ENCODE measurements around the gene SYT9. TPM values are rescaled to one million over a fixed set of nuclear protein-coding genes. Genes with fewer than 3 reads are reported as not detected.

The SYT9 gene
- total and polyA plus RNA-seq, 10 of the 15 experiments (the other 5 are each of a cell fraction or from before 2014, with no cell fraction given) = 0.03 TPM; not detected in 9

GRCh38 chr11:7435176-7435575 lies 183.5 kb downstream of the SYT9 start:
- no peaks in the 10 kb centered on the region for H3K79me2 ChIP-seq (ENCODE audit: control insufficient read depth, insufficient read depth, low read length)
- in situ Hi-C loops (cut with MboI) = no loop called here
- intact Hi-C loops (cut with micrococcal nuclease; ENCODE audit: unreplicated experiment) = no loop called here
- ChIA-PET POLR2A (no interaction called here), CTCF (no interaction called here), RAD21 (ENCODE audit: unreplicated experiment) (no interaction called here), SMC1A (ENCODE audit: uncharacterized antibody, unreplicated experiment) (no interaction called here)
- no peak overlapping the region for H3K27ac ChIP-seq (ENCODE audit: control insufficient read depth, insufficient read depth)
- no peak for FAIRE-seq
- no peaks in the 10 kb centered on the region for H4K20me1 ChIP-seq (ENCODE audit: control insufficient read depth, insufficient read depth)
- no peaks in the 10 kb centered on the region for H3K9me3 ChIP-seq (replicated peaks; ENCODE audit: control insufficient read depth, insufficient read depth, low read length)
- H2AFZ ChIP-seq (ENCODE audit: control insufficient read depth, low read depth, low read length) = no peak overlapping the region
- no peak overlapping the region for H3K4me2 ChIP-seq (ENCODE audit: control insufficient read depth, insufficient read depth)
- 95% methylated on average over 2 of the region's 2 CpGs for WGBS (ENCODE audit: insufficient coverage, insufficient replicate concordance, low lambda C conversion rate, missing lambda C conversion rate)
- no peaks in the 10 kb centered on the region for H3K36me3 ChIP-seq (ENCODE audit: control insufficient read depth in 2 of 2, insufficient read depth in 2 of 2, low read length in 1 of 2)
- DNase-seq (ENCODE audit: low read depth, low spot score) = no peak
- no TSS peak for BruUV-seq (replicated peaks)
- H3K9ac ChIP-seq (ENCODE audit: control insufficient read depth, insufficient read depth, low read length) = no peak overlapping the region
- no peaks in the 10 kb centered on the region for H3K27me3 ChIP-seq (replicated peaks in 1 of 2; ENCODE audit: control insufficient read depth in 2 of 2, insufficient read depth in 2 of 2, low read length in 1 of 2)
- 0 out of 2 replicates have a peak, but pooled peaks cover 5% of the 10 kb centered on the region for H3K4me1 ChIP-seq (ENCODE audit: control insufficient read depth, insufficient read depth, low read length)
- no peak for ATAC-seq
- no peak for TF ChIP-seq IRF5 (IDR thresholded peaks at IDR 0.05; ENCODE audit: borderline replicate concordance)
- no peak for TF ChIP-seq NRF1 (conservative IDR thresholded peaks at IDR 0.05; ENCODE audit: low read depth, low read length)
- no peak for TF ChIP-seq NFYA (IDR thresholded peaks at IDR 0.05; ENCODE audit: borderline replicate concordance, low read depth, low read length)
- no peak for TF ChIP-seq IKZF1 (conservative IDR thresholded peaks at IDR 0.05)
- TF ChIP-seq SMARCA5 (IDR thresholded peaks at IDR 0.05) = no peak
- TF ChIP-seq EED (IDR thresholded peaks at IDR 0.05; ENCODE audit: low read depth) = no peak
- no peak for TF ChIP-seq NFYB (IDR thresholded peaks at IDR 0.05; ENCODE audit: insufficient read depth, low read depth, low read length)
- no peak for TF ChIP-seq FOXM1 (IDR thresholded peaks at IDR 0.05; ENCODE audit: low read depth, low read length)
- no peak for TF ChIP-seq BRCA1 (IDR thresholded peaks at IDR 0.05; ENCODE audit: low read depth, low read length)
- TF ChIP-seq SREBF2 (IDR thresholded peaks at IDR 0.05; ENCODE audit: low read length) = no peak
- no peak for TF ChIP-seq ZNF24 (IDR thresholded peaks at IDR 0.05)
- TF ChIP-seq PBX3 (IDR thresholded peaks at IDR 0.05; ENCODE audit: insufficient replicate concordance, low read depth, low read length) = no peak
- TF ChIP-seq BCL11A (IDR thresholded peaks at IDR 0.05; ENCODE audit: low read depth, low read length) = no peak
- no peak for TF ChIP-seq SREBF1 (IDR thresholded peaks at IDR 0.05; ENCODE audit: low read length)
- no peak for TF ChIP-seq NR2C1 (IDR thresholded peaks at IDR 0.05)
- no peak for TF ChIP-seq ZNF207 (IDR thresholded peaks at IDR 0.05; ENCODE audit: borderline replicate concordance)
- H3K4me3 ChIP-seq = no peak overlapping the region

All from GM12878 (cell line).